ENCODE measurements around the gene TRMT1.

Gene TRMT1

DNA sequence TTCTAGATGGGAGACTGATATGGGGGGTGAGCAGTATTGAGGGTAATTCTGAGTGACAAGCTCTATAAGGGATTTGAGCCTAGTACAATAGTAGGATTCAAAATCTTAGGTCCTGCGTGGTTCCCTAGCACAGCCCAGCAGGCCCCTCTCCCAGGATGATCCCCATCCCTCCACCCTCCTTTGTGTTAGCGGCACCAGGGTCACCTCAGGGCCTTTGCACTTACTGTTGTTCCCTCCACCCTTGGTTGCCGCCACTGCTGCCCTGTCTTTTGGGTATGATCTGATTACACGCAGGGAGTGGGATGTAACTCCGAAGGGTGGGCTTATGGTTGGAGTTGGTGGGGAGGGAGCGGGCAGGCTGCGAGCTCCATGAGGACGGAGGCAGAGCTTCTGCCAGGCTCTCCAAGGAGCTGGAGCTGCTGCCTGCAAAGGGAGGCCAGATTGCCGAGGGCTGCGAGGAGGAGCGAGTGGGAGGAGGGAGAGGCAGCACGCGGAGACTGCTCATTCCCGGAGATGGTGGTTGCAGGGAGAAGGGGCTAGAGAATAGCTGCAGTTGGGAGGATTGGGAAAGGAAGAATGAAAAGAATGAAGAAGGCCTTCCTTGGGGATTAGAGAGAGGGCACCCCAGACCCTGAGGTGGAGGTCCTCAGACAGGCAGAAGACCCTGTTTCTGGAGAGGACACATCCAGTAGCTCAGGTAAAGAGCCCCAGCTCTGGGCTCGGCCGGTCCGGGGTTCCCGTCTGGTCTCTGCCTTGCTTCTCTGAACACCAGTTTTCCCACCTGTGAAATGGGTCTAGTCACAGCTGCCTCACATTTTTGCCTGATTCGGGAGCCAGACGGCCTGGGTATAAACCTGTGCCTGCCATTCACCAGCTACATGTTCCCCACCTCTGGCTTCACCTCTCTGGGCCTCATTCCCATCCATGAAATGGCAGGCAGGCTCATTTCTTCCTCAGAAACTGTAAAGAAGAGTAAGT is 6.7 kb upstream of the TRMT1 start:
- no peak for DNase-seq (ENCODE audit: low read depth)

DNA sequence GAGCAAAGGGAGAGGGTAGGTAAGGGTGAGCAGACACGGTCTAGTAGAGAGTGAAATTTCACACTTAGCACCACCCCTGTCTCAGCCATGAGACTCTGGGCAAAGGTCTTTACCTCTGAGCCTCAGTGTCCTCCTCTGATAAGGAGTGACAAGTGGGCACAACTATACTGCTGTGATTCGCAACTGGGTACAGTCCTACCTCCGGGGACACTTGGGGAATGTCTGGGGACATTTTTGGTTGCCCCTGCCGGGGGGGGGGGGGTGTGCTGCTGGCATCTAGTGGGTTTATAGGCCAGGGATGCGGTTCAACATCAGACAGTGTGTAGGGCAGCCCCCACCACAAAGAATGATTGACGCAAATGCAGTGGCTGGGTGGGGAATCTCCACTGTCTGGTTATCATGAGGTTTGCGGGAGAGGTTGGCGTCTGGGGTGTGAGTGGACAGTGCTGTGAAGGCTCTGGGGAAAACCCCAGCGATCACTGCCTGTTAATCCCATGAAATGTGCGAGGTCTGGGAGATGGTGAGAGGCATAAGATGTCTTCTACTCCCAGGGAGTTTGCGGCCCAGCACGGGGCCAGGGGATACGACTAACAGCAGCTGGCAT is 5.8 kb upstream of the TRMT1 start:
- DNase-seq (ENCODE audit: low read depth), result no peak

DNA sequence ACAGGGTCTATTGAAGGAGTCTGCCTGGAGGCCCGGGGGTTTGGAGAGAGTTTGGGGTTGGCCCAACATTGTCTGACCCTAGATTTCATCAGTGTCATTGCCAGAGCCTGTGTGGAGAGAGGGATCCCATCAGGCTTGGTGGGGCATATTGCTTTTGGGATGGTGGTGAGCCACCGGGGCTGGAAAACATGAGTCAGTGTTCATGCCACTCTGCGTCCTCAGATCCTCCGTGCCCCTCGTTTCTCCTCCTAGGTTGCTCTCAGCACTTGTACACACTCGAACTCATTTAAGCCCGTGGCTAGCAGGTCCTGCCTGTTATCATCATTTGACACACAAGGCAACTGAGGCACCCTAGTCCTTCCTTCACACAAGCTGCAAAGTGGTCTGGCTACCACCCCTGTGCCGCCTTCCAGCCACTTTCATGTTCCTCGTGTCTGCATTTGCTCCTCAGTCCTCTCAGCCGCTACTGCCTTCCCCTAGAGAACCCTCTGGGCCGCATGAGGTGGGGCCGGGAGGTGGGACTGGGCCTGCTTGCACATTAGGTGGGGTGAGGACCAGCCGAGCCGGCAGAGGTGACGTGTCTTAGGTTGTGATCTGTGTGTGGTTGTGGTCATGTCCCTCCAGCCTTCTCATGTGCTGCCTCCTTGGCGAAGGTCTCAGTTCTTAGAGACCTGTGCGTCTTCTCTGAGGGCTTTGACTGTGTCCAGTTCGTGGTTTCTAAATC is 5.2 kb upstream of the TRMT1 start:
- no peak for DNase-seq (ENCODE audit: low read depth)

DNA sequence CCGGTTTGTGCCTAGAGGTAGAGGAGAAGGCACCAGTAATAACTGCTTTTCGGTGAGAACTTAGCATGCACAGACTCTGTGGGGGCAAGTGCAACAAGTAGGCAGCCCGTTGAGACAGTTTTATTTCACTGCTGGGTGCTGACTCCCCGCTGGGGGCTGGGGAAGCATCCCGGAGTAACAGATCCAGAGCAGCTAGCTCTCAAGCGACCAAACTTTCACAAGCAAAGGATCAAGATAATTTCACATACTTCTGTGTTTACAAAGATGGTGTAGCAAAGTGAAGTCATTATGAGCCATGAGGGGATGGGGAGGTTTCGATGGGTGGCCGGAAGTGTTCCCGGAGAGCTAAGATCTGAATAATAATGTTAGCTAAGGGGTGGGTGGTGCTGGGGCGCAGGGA is 4.3 kb upstream of the TRMT1 start:
- DNase-seq (ENCODE audit: low read depth), result no peak

DNA sequence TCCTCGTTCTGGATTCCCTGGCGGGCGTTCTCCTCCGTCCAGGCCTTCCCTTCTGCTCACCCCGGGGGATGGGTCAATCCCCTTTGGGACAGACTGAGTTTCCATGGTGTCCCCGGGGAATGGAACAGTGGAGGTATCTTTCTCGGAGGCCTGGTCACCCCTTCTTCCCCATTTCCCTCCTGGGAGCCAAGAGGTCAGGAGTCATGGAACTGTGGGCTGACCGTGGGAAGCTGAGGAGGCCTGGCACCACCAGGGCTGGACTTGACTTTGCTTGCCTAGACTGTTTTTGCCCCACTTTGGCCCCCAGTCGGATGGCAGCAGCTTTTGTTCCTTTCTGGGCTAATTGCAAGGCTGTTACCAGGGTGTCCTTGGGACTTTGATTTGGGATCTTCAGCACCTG is 3.5 kb upstream of the TRMT1 start:
- no peak for DNase-seq (ENCODE audit: low read depth)

DNA sequence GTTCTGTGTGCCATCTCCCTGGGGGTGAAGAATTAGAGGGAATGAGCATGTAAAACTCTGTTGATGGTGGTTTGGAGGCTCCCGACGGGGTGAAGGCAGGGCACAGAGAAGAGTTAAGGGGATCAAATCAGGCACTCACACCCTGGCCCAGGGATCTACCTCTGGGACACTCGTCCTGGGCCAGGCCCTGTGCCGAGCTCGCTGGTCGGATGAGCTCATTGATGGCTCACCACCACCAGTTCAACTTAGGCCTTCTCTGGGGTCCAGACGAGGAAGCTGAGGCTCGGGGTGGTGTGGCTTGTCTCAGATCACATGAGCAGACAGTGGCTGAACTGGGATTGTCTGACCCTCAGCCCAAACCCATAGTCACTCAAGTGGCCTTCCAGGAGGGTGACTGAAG is 3.1 kb upstream of the TRMT1 start:
- no peak for DNase-seq (ENCODE audit: low read depth)

DNA sequence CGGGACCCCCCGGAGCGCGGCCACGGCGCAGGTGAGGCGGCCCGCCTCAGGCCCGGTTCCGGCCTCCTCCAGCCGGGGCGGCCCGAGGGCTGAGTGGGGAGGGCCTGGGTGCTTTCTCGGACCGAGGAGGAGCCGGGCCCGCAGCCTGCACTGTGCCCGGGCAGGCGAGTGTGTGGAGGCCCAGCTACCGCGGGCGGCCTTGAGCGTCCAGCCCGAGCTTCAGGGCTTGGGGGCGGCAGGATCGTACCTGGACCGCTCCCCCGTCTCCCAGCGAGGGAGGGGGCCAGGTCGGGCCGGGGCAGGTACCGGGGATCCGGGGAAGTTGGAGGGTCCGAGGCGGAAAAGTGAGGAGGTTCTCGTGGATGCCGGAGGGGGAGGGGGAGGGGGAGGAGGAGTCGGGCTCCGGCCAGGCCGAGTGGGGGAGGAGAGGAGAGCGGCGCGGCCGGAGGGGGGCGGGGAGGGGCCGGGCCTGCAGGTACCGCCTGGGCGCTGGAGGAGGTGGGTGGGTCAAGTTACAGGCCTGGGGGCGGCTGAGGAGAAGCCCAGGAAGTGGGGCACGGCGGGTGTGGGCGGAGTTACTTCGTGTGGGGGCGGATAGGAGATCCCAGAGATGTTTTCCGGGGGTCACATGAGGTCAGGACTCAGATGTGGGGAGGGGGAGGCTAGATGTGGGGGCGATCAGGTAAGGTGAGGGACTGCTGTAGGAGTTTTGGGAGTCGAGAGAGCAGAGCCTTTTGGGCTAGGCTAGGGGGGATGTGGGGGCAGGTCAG is 2.1 kb upstream of the TRMT1 start:
- no peak for DNase-seq (ENCODE audit: low read depth)

DNA sequence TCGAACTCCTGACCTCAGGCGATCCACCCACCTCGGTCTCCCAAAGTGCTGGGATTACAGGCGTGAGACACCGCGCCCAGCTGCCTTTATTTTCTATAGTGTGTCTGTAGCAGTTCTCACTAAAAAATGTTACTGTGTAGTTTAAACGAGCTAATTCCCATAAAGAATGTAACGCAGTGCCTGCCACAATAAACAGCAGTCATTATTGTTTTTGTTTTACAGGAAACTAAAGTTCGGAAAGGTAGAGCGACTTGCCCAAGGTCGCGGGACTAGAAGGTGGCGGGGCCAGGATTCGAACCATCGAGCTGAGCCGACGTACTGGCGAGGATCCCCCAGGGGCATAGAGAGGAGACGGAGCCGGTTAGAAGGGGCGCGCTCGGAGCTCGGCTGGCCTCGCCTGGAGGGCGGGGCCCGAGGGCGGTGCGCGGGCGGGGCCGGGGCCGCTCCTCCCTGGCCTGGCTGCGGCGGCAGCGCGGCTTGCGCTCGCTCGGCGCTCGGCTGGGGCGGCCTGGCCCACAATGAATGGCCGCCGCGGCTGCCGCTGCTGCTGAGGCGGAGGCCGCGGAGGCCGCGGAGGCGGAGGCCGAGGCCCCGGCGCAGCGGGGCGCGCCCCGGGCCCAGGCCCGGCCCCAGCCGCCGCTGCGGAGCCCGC is 1.4 kb upstream of the TRMT1 start, which contains the start of gene NACC1:
TSS of gene NACC1 (plus strand) at position 493 of the 652 bp plus-strand sequence. CDS start 16,944 bp downstream, outside the sequence.
- DNase-seq (ENCODE audit: low read depth), result peak; percentile 86

DNA sequence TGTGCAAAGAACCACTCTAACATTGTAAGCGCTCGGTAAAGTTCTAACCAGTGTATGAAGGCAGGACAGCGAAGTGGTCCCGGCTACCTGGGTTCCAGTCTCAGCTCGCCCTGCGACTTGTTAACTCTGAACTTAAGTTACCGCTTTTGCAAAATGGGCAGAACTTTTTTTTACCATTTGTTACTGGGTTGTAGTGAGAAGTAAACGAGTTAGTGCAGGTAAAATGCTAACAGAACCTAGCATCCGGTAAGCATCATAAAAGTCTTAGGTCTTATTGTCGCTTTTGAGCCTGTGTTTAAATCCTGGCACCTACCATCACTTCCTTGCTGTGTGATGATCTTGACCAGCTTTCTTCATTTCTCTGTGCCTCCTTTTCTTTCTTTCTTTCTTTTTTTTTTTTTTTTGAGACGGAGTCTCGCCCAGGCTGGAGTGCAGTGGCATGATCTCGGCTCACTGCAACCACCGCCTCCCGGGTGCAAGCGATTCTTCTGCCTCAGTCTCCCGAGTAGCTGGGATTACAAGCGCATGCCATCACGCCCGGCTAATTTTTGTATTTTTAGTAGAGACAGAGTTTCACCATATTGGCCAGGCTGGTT is 734 bp upstream of the TRMT1 start:
- no peak for DNase-seq (ENCODE audit: low read depth)

DNA sequence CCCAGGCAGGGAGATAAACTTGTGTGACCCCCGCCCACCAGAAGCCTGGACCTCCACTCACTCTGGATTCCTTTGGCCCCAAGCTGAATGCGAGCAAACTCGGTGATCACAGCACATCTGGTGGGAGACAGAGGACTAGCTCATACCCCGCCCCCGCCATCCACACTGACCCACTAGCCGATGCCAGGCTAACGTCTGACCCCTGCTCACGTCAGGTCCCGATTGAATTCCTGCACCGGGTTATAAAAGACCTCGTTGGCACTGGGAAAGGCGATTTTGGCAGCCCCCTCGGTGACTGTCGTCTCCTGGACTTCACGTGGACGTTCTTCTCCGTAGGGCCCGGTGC is 631 bp downstream of the TRMT1 start:
- no peak for DNase-seq (ENCODE audit: low read depth)

DNA sequence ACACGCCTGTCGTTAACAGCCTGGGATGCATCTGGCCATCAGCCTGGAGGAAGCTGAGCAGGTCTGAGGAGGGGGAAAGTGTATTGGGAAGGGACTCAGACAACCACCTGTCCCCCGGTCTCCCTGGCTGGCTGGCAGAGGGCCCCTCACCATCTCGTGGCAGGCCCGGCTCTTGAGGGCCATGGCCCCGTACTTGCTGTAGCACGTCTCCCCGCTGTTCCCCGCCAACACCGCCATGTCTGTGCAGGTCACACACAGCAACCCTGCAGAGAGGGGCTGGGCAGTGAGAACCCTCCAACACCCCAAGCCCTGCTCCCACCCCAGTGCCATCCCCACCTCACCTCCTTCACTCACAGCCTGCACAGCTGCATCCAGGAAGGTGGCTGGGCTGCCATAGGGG is 4.0 kb downstream of the TRMT1 start:
- DNase-seq (ENCODE audit: low read depth), result no peak

DNA sequence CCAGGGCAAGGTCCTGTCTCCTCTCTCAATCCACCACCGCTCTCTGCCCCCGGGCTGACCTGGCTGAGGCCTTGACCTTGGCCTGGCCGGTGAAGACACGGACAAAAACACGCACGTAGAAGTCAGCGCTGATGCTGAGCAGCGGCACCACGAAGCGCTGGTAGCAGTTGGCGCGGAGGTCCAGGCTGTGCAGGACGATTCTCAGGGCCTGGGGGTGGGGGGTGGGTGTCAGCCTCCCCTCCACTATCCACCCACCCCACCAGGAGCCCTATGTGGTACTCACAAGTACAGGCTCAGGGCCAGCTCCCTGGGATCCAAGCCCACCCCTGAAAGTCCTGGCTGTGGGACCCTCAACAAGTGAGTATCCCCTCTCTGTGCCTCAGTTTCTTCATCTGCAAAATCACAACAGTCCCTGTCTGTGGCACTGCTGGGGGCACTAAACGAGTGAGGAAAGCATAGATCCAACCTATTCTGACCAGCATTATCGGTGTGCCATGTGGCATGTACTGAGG is 6.4 kb downstream of the TRMT1 start:
- DNase-seq (ENCODE audit: low read depth), result no peak

DNA sequence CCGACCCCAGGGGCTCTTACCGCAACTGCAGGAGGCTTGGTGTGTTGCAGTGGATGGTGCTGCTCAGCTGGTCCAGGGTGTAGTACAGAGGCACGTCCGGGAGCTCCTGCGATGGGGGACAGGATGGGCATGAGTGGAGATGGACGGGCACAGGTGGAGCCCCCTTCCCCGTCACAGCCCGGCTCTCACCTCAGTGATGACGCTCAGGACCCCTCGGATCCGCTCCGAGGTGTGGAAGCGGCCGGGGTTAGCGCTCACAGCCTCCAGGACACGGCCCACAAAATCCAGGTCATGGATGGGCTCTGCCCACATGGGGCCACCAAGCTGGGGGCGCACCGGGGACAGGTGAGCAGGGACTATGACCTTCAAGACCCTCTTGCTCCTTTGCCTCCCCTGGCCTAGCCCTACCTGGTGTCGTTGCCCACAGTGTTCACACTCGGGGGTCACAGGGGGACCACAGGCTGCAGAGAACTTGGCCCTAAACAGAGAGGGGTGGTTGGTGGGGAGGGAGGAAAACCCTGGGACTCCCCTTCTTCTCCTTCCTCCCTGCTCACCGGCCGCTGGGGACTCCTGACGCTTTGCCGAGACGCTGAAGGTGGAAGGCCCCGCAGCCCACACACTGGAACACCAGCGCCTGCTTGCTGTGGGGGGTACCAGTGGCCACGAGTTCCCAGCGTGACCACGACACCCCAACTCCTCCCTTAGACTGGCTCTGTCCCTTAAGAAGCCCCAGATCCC is 7.0 kb downstream of the TRMT1 start:
- no peak for DNase-seq (ENCODE audit: low read depth)

DNA sequence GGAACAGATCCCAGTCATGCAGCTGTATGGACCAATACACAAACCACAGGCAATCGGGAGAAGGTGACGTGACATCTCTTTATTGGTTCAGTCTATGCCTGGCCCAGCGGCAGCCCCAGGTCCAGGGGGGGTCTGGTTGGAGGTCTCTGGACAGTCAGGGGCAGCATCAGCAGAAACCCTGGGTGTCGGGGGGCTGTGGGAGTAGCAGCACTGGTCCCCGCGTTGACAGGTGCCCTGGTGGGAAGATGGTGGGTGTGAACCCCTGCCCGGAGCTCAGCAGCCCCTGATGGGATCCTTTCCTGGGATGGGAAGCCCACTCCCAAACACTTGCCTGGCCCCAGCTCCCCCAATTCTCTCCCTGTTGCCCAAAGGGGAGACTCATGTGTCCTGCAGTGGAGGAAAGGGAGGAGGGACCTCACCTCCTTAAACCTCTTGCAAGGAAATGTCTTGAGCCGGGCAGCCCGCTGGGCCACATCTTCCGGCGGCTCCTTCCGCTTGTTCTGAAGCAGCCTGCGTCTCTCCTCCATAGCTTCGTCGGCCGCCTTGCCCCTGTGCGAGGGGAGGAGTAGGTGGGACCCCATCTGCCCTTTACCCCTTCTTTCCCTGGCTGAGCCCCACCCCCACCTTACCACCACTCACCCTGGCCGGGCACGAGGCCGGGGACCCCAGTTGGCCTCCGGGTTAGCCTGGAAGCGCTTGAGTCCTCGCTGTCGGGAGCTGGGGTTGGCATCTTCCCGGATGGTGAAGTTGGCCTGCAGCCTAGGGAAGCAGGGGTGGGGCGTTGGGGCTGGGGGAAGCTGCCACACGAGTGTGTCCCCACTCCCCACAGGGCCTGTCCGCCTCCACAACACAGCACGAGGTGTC is 11.5 kb downstream of the TRMT1 start:
- no peak for DNase-seq (ENCODE audit: low read depth)

DNA sequence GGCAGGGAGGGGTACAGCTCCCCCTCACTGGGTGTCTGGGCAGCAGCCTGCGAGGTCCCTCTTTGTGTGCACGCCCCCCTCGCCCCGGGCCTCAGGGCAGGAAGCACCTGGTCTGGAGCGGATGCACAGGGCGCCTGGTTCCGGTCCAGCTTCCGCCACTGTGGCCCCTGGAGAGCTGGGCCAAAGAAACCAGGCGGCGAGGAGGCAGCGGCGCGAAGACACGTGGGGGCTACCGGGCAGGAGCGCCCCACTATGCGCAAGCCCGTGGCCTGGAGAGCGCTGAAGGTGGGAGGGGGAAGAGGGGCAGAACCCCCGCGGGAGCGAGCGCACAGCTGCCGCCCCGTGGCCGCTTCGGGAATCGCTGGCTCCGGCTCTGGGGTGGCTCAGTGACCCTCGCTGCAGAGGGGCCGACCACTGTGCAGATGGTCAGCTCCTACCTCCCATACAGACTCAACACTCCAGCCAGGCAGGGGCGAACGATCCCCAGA is 12.1 kb downstream of the TRMT1 start:
- DNase-seq (ENCODE audit: low read depth), result peak; percentile 59

DNA sequence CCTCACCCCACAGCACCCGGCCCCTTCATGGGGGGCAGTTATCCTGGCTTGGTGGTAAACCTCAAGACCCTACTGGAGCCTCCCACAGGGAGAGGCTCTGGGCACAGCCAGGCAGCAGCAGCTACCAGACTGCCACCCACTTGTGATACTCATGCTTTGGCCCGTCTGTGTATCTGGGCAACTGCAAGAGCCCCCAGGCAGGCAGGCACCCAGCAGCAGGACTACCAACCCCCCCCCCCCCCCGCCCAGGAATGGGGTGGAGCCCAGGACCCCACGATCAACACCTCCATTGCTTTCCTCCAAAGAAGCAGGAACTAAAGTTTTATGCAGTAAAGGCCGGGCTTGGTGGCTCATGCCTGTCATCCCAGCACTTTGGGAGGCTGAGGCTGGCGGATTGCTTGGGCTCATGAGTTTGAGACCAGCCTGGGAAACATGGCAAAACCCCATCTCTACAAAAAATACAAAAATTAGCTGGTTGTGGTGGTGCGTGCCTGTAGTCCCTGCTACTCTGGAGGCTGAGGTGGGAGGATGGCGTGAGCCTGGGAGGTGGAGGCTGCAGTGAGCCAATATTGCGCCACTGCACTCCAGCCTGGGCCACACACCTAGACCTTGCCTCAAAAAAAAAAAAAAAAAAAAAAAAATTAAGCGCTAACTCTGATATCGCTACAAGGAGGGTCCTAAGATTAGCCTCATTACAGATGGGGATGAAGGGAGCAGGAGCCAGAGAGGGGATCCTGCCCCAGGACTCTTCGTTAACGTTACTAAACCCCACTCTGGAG is 12.8 kb downstream of the TRMT1 start:
- no peak for DNase-seq (ENCODE audit: low read depth)

DNA sequence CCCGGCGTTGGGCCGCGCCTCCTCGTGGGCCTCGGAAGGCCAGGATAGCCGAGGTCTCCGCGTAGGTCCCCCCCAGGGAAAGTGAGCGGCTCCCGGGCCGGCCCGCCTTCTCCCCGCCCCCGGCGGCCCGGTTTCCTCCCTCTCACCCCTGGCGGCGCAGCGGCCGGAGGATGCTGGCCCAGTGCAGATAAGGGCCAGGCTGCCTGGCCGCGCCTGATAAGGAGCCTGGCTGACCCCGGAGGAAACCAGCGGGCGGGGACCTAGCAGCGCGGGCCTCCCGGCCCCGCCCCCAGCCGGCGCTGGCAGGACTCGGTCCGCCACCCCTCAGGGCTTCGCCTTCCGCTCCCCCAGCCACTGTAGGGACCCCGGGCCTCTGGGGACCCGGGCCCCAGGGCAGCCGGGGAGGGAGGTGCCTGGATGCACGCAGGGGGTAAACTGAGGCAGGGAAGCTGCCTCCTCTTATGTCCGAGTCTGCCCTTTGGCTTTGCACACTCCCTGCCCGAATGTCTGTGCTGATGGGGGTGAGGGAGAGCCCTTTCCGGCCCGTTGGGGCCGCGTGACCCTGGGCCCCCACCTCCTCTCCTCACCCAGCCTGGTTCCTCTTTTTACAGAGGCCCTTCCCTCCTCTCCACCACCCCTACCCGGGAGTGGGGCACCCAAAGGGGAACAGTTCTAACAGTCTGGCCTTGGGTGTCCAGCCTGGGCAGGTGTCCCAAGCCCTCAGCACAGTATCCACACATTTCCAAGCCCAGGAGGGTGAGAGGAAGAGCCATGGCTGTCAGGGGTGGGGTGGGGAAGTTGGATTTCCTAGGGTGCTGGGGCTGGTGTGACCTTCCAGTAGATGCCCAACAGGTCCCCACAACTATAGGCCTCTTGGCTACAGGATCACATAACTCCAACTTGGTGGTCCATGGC is 13.6 kb downstream of the TRMT1 start, which contains the start of gene LYL1:
TSS of gene LYL1 (minus strand) at position 193 of the 915 bp plus-strand sequence. CDS start 1,687 bp downstream, outside the sequence.
- no peak for DNase-seq (ENCODE audit: low read depth)
